GM12892 (cell line): ENCODE results near the gene AHSA1.

Source experiments
- POLR2A ChIP-seq: IDR thresholded peaks from 2 replicates; pipeline ENCODE4 v1.6.1; 2011; ENCODE audit warnings: low read depth, low read length, control low read depth
- TAF1 ChIP-seq: IDR thresholded peaks from 2 replicates; pipeline ENCODE4 v1.6.1; 2011; ENCODE audit warnings: low read depth, mild to moderate bottlenecking, control low read depth, low read length, borderline replicate concordance

- TF ChIP-seq TAF1, result no peak
- TF ChIP-seq POLR2A, result no peak
These were observed 49.9 kb downstream of the AHSA1 start for GRCh38 chr14:77507762-77508161.
